Neural cell (in vitro differentiated cells): Measurements from ENCODE around the gene AANAT. TPM values are rescaled to one million over a fixed set of nuclear protein-coding genes. Genes with fewer than 3 reads are reported as not detected.

Source experiments
- H2AFZ ChIP-seq: fragments of 200-600, 300-800 bp; sonication (generic), shearing (Covaris generic); 2 replicates; pipeline ENCODE4 v1.6.0; 2014; ENCODE audit warnings: low read depth, mild to moderate bottlenecking, antibody characterized with exemption, low read length, moderate library complexity
- H3F3A ChIP-seq: fragments of 200-600 bp; shearing (Covaris generic); 2 replicates; pipeline ENCODE4 v1.6.1; 2016; ENCODE audit warnings: mild to moderate bottlenecking, moderate library complexity, mixed read lengths, antibody characterized with exemption, low read length; ENCODE audit not compliant: insufficient read depth, poor library complexity, severe bottlenecking
- H3K27ac ChIP-seq: fragments of 200-600, 300-800 bp; sonication (generic), shearing (Covaris generic); 2 replicates; pipeline ENCODE4 v1.5.1; 2014; ENCODE audit warnings: mild to moderate bottlenecking, low read length, moderate library complexity
- H3K27me3 ChIP-seq: fragments of 300-800, 200-600 bp; sonication (generic), shearing (Covaris generic); 2 replicates; pipeline ENCODE4 v1.6.0; 2014; ENCODE audit warnings: mild to moderate bottlenecking, low read depth, low read length, moderate library complexity; ENCODE audit not compliant: insufficient read depth
- H3K36me3 ChIP-seq: fragments of 300-800, 200-600 bp; sonication (generic), shearing (Covaris generic); 2 replicates; pipeline ENCODE4 v1.5.1; 2014; ENCODE audit warnings: mild to moderate bottlenecking, antibody characterized with exemption, low read length, moderate library complexity; ENCODE audit not compliant: insufficient read depth
- H3K4me2 ChIP-seq: fragments of 300-800, 200-600 bp; sonication (generic), shearing (Covaris generic); 2 replicates; pipeline ENCODE4 v1.6.0; 2014; ENCODE audit warnings: mild to moderate bottlenecking, low read length
- H3K4me3 ChIP-seq: fragments of 300-800, 200-600 bp; sonication (generic), shearing (Covaris generic); 2 replicates; pipeline ENCODE4 v1.5.1; 2014; ENCODE audit warnings: mild to moderate bottlenecking, low read length, moderate library complexity
- H3K79me2 ChIP-seq: fragments of 200-600 bp; shearing (Covaris generic); replicated peaks from 2 replicates; pipeline ENCODE4 v1.6.0; 2014; ENCODE audit warnings: mild to moderate bottlenecking, low read length, moderate library complexity; ENCODE audit not compliant: insufficient read depth
- H3K9ac ChIP-seq: fragments of 300-800, 200-600 bp; sonication (generic), shearing (Covaris generic); 2 replicates; pipeline ENCODE4 v1.6.1; 2016; ENCODE audit warnings: mild to moderate bottlenecking, low read length, mixed read lengths
- H3K9me2 ChIP-seq: fragments of 200-600 bp; shearing (Covaris generic); 2 replicates; pipeline ENCODE4 v1.6.1; 2016; ENCODE audit warnings: mild to moderate bottlenecking, low read length, mixed read lengths; ENCODE audit not compliant: insufficient read depth
- H3K9me3 ChIP-seq: fragments of 200-600, 300-800 bp; sonication (generic), shearing (Covaris generic); 2 replicates; pipeline ENCODE4 v1.6.1; 2016; ENCODE audit warnings: mild to moderate bottlenecking, mixed run types, low read length, moderate library complexity, mixed read lengths
- H4K20me1 ChIP-seq: fragments of 200-600 bp; shearing (Covaris generic); 2 replicates; pipeline ENCODE4 v1.6.1; 2016; ENCODE audit warnings: mild to moderate bottlenecking, mixed run types; ENCODE audit not compliant: insufficient read depth
- EP300 ChIP-seq: fragments of 450-650 bp; conservative IDR thresholded peaks from 2 replicates; pipeline ENCODE4 v1.6.1; 2014; ENCODE audit warnings: antibody characterized with exemption, mild to moderate bottlenecking, moderate library complexity; ENCODE audit not compliant: poor library complexity, severe bottlenecking
- EZH2 ChIP-seq: fragments of 200-600, 300-800 bp; shearing (Covaris generic), sonication (generic); IDR thresholded peaks from 2 replicates; pipeline ENCODE4 v1.6.1; 2014; ENCODE audit warnings: antibody characterized with exemption, low read length, borderline replicate concordance, mild to moderate bottlenecking; ENCODE audit not compliant: insufficient read depth, poor library complexity, severe bottlenecking
- MXI1 ChIP-seq: fragments of 450-650 bp; conservative IDR thresholded peaks from 2 replicates; pipeline ENCODE4 v1.6.1; 2014; ENCODE audit warnings: antibody characterized with exemption, mild to moderate bottlenecking; ENCODE audit not compliant: poor library complexity, severe bottlenecking
- POLR2AphosphoS5 ChIP-seq: IDR thresholded peaks from 2 replicates; pipeline ENCODE4 v1.6.1; 2012
- RAD21 ChIP-seq: fragments of 450-650 bp; conservative IDR thresholded peaks from 2 replicates; pipeline ENCODE4 v1.6.1; 2014; ENCODE audit warnings: antibody characterized with exemption, mild to moderate bottlenecking, moderate library complexity
- SMC3 ChIP-seq: fragments of 450-650 bp; conservative IDR thresholded peaks from 2 replicates; pipeline ENCODE4 v1.6.1; 2014; ENCODE audit warnings: antibody characterized with exemption, mild to moderate bottlenecking, moderate library complexity; ENCODE audit not compliant: poor library complexity
- TAF1 ChIP-seq: IDR thresholded peaks from 2 replicates; pipeline ENCODE4 v1.6.1; 2012; ENCODE audit warnings: low read depth
- polyA plus RNA-seq: library from polyadenylated mRNA; depleted of rRNA; stranded (reverse); fragments of >200 nt; gene quantifications from 2 replicates; pipeline ENCODE4 v1.2.3, GENCODE V29; 2014
- TF ChIP-seq, protein P1 (sequence below): IDR thresholded peaks from 2 replicates; pipeline ENCODE4 v1.6.1; 2012; ENCODE audit warnings: borderline replicate concordance
- TF ChIP-seq, protein P2 (sequence below): fragments of 450-650 bp; IDR thresholded peaks from 2 replicates; pipeline ENCODE4 v1.5.1; 2014; ENCODE audit warnings: antibody characterized with exemption, mild to moderate bottlenecking, moderate library complexity; ENCODE audit not compliant: poor library complexity, severe bottlenecking

AANAT gene
- polyA plus RNA-seq, 1 donor from 2014 or later, result not detected

DNA sequence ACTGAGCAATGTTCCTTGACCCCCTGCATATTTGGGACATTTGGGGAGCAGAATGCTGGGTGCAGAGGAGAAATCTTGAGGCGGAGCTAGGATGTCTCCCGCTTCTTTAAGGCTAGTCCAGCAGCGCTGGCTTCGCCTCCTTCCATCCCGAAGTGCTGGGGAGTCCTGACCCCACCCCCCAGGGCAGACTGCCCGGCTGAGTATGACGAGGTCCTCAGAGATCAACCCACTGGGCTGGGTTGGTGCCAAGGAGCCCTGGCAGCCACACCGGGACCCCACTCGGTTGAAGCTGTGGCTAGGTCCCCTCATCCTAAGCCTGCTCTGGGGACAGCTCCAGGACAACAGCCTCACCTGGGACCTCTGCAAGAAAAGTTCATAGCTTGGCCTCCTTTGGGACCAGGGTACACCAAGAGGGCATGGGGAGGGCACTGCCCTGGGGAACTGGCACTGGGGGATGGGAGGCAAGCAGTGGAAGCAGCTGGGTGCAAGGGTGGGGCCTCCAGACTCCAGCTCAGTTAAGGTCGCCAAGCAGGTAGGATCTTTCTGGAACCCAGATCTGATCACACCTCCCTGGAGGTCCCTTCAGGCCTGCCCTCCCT, 22.8 kb downstream of the AANAT start:
- no peaks in the 10 kb centered on the region for H3K9me3 ChIP-seq
- H3K27ac ChIP-seq, result no peak overlapping the region
- H3K9ac ChIP-seq, result no peak overlapping the region
- H3K36me3 ChIP-seq, result no peaks in the 10 kb centered on the region
- H3K4me3 ChIP-seq, result no peak overlapping the region
- H2AFZ ChIP-seq, result no peak overlapping the region
- H3K79me2 ChIP-seq, result no peaks in the 10 kb centered on the region
- no peaks in the 10 kb centered on the region for H4K20me1 ChIP-seq
- no peak overlapping the region for H3K4me2 ChIP-seq
- H3K27me3 ChIP-seq, result no peaks in the 10 kb centered on the region
- no peaks in the 10 kb centered on the region for H3K9me2 ChIP-seq
- no peaks in the 10 kb centered on the region for H3F3A ChIP-seq
- TF ChIP-seq SMC3 (no peak), POLR2AphosphoS5 (no peak), TAF1 (no peak), RAD21 (no peak), EP300 (no peak), EZH2 (no peak), MXI1 (no peak)
- TF ChIP-seq, protein P1, sequence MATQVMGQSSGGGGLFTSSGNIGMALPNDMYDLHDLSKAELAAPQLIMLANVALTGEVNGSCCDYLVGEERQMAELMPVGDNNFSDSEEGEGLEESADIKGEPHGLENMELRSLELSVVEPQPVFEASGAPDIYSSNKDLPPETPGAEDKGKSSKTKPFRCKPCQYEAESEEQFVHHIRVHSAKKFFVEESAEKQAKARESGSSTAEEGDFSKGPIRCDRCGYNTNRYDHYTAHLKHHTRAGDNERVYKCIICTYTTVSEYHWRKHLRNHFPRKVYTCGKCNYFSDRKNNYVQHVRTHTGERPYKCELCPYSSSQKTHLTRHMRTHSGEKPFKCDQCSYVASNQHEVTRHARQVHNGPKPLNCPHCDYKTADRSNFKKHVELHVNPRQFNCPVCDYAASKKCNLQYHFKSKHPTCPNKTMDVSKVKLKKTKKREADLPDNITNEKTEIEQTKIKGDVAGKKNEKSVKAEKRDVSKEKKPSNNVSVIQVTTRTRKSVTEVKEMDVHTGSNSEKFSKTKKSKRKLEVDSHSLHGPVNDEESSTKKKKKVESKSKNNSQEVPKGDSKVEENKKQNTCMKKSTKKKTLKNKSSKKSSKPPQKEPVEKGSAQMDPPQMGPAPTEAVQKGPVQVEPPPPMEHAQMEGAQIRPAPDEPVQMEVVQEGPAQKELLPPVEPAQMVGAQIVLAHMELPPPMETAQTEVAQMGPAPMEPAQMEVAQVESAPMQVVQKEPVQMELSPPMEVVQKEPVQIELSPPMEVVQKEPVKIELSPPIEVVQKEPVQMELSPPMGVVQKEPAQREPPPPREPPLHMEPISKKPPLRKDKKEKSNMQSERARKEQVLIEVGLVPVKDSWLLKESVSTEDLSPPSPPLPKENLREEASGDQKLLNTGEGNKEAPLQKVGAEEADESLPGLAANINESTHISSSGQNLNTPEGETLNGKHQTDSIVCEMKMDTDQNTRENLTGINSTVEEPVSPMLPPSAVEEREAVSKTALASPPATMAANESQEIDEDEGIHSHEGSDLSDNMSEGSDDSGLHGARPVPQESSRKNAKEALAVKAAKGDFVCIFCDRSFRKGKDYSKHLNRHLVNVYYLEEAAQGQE, result no peak
- TF ChIP-seq, protein P2, sequence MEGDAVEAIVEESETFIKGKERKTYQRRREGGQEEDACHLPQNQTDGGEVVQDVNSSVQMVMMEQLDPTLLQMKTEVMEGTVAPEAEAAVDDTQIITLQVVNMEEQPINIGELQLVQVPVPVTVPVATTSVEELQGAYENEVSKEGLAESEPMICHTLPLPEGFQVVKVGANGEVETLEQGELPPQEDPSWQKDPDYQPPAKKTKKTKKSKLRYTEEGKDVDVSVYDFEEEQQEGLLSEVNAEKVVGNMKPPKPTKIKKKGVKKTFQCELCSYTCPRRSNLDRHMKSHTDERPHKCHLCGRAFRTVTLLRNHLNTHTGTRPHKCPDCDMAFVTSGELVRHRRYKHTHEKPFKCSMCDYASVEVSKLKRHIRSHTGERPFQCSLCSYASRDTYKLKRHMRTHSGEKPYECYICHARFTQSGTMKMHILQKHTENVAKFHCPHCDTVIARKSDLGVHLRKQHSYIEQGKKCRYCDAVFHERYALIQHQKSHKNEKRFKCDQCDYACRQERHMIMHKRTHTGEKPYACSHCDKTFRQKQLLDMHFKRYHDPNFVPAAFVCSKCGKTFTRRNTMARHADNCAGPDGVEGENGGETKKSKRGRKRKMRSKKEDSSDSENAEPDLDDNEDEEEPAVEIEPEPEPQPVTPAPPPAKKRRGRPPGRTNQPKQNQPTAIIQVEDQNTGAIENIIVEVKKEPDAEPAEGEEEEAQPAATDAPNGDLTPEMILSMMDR, result no peak

DNA sequence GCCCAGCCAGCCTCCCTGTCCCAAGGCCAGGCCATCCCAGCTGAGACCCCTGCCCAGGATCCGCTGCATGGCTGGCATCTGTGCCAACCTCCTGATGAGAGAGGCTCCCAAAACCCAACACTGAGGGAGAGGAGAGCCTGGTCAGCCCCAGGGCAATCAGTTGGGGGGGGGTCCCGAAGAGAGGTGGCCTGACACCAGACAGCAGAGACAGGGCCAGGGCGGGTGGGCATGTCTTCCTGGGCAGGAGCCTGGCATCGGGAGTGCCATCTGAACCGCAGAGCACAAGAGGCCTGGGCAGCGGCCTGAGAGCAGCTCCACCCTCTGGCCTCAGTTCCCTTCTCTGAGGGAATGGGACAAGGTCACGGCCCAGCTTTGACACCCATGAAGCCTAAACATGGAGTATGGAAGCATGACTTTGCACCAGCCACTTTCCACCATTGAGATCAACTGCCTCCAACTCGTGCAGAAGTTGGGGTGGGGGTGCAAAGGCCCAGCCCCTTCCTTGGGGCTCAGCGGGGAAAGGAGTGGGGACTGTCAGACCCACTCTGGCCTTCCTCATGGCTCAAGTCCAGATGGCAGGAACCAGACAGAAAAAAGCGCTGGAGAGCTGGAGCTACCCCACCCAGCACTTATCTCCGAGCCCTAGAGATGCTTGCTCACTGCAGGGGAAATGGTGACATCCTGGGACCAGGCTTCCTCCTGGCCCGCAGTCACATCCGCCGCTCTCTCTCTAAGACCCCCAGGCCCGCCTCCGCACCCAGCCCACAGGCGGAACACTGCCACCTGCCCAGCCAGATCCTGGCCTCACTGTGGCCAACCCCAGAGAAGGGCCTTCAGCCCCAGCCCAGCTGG, 24.1 kb downstream of the AANAT start:
- no peaks in the 10 kb centered on the region for H3K9me3 ChIP-seq
- no peak overlapping the region for H3K27ac ChIP-seq

More for the DNA sequence above, 24.1 kb downstream of the AANAT start:
- Histone ChIP-seq H3K9me2 (no peaks in the 10 kb centered on the region), H3F3A (no peaks in the 10 kb centered on the region), H3K9ac (no peak overlapping the region), H3K27me3 (no peaks in the 10 kb centered on the region), H2AFZ (no peak overlapping the region), H3K4me3 (no peak overlapping the region), H3K36me3 (no peaks in the 10 kb centered on the region), H3K79me2 (no peaks in the 10 kb centered on the region), H3K4me2 (no peak overlapping the region), H4K20me1 (no peaks in the 10 kb centered on the region)
- TF ChIP-seq RAD21 (no peak), POLR2AphosphoS5 (no peak), EZH2 (no peak), EP300 (no peak), MXI1 (no peak), TAF1 (no peak), SMC3 (no peak)
- TF ChIP-seq, protein P2, result no peak
- TF ChIP-seq, protein P1, result no peak
